ENCODE data around the gene ELMO1.

ELMO1 gene

DNA sequence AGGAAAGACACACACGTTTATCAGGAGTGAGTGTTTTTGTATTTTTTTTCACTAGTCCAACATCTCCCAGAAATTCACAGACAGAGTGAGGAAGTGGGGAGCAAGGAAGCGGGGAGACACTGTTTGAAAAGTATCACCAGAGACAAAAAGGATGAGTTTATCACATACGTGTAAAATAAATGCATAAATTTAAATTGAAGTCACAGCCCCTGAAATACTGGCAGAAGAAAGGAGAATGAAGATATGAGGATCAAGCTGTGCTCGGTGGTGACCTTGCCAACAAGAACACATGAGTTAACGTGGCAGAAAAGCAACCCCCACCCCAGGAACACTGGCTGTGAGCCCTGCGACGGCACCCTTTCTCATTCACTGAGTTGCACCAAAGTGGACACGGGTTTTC lies 407.2 kb downstream of the ELMO1 start:
- DNase-seq, result no peak

DNA sequence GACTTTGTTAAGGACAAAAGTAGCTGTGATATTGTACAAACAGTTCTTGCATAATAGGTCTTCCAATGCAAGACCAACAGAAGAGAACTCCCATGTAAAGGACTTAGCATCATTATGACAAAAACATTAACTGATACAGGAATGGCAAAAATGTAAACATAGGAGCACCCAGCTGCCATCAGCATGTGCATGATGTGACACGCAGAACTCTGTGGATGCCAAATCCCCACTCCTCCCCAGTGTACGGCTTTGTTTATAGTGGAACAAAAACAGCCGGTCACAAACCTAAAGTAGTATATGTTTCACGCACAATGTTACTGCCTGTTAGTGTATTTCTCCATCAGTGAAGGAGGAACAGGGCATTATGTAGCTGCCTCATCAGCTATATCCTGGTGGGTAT lies 408.3 kb downstream of the ELMO1 start:
- DNase-seq, result peak; percentile 20

DNA sequence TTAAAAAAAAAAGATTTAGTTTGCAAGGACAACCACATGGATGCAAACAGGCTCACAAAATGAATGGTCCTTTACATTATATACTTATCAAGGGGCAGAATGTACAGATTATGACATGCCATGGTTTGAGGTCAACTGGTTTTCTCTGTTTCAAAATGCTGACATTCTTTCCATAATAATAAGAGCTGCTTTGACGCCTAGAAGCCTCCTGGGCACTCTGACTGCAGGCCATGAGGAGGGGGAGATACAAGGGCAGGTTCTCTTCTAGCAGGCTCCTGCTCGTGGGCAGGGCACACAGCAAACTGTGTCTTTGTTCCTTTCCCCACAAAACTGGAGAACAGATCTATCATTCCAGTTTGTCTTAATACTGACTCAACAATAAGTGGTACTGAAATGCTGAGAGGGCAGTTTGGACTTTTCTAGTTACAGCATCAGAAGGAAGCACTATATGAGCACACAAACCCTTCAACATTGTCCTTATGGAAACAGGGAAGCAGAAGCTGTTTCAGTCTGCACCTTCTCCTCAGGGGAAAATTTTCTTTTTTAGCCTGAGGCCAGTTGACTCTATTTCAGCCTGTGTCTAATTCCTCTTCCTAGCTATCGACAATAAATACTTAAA lies 409.4 kb downstream of the ELMO1 start:
- no peak for DNase-seq

DNA sequence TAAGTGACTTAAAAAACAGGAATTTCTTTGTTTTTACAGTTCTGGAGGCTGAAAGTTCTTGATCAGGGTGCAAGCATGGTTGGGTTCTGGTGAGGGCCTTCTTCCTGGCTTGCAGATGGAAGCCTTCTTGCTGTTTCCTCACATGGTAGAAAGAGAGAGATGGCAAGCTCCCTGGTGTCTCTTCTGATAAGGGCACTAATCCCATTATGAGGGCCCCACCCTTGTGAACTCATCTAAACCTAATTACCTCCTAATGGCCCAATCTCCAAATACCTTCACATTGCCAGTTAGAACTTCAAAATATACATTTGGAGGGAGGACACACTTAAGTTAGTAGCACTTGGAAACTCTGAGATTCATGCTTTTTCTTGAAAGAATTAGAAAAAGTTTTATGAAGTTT lies 410.0 kb downstream of the ELMO1 start:
- no peak for DNase-seq

DNA sequence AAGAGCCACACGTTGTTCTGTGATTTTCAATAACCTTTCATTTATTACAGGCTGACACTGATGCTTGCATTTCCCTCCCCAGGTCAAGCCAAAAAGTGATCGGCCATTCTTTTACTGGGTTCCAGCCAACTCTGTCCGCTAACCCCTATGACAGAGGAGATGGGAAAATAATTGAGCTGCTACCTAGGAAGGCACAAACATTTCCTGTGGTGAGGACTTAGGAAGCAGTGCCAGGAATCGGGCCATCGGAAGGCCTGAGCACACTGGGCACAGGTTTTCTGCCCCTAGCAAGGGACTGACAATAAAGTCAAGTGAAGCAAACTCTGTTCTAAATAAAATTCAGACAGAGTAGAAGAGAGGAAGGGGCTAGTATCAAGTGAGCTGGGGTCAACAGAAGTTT lies 411.4 kb downstream of the ELMO1 start:
- DNase-seq, result no peak

DNA sequence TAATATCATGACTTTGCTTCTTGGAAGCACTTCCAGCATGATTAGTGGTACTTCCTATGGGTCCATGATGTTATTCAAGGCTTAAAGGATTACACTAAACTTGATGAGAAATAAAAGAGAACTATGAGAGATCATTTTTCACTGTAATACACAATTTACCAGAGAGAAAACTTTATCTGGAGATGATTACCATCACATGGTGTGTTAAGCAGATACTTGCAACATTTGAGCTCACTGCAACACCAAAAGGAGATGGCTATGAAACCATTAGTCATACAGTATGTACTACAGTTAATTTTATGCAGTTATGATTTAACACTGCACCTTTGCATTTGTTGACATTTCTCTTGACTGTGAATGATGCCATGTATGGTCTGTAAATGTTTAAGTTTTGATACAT lies 413.0 kb downstream of the ELMO1 start:
- no peak for DNase-seq

DNA sequence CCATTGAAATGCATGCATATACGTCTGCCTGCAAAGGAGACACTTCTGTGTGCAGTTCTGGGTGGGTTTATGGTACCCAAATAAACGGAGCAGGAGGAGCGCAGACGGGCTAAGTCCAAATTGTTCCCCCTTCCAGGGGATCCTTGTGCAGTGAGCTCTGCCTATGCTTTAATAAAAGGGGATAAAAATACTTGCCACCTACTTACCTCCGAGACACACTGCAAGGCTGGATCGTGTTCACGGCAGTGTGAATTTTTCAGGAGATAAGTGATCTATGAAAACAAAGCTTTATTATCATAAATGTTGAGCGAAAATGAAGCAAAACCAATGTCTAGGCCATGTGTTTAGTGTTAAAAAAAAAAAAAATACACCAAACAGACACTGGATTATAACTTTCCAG lies 415.5 kb downstream of the ELMO1 start:
- no peak for DNase-seq

DNA sequence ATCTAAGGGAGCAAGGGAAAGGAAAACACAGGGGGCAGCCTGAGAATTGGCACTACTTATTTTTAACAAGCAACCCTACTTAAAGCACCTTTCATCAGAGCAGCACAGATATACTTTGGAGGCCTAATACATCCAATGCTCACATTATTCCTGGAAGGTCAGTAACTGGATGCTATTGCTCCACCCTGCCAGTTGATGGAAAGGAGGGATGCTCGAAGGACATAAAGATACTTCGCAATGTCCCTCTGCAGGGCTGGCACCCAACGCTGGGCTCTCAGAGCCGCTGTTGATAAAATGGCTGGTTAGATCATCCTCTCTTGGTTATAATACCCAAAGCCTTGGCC lies 416.4 kb downstream of the ELMO1 start:
- no peak for DNase-seq

DNA sequence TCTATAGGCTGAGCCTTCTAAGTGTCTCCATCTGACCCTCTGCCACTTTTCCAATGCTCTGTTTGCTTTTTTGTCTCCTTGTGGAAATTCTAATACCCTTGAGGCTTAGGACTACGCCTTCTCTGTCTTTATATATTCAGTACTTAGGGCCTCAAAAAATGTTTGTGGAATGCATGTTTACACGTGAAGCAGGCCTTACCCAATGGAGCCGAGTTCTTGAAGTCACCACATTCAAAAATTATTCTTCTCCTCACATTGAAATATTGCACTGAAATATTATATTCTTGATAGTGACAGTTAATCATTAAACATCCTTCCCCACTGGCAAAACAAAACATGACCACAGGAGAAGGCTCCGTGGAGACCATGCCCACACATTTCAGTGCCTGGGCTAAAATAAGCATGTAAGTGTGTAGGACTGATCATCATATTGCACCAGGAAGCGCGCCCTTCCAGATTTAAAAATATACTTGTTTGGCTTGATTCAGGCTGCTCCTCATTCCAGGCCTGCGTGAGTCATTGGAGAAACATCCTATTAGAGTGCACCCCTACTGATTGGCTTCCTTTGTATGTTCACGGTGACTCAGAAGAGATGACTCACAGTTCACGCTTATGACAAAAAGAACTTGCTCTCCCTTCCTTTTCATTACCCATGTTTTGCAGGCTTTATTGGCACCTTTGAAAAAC lies 416.9 kb downstream of the ELMO1 start:
- DNase-seq, result peak; percentile 99

DNA sequence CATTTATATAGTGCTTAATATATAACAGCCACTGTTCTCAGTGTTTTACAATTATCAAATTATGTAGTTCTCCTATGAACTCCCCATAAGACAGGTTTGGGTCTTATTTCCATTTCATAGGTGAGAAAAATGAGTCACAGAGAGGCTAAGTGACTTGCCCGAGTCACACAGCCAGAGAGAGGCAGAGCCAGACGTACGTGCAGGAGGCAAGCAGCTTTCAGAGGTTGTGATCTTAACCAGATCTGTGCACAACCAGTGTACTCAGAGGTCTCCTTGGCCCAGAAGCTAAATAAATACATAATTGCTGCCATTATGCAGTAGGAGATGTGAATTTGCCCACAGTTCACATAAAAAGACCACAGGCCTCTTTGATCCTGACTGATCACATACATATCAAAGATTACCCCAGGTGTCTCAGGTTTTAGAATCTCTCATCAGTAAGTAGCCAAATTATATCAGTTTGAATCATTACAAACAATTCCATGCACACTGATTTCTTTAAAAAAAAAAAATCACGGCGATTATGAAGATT lies 419.7 kb downstream of the ELMO1 start:
- DNase-seq, result no peak

DNA sequence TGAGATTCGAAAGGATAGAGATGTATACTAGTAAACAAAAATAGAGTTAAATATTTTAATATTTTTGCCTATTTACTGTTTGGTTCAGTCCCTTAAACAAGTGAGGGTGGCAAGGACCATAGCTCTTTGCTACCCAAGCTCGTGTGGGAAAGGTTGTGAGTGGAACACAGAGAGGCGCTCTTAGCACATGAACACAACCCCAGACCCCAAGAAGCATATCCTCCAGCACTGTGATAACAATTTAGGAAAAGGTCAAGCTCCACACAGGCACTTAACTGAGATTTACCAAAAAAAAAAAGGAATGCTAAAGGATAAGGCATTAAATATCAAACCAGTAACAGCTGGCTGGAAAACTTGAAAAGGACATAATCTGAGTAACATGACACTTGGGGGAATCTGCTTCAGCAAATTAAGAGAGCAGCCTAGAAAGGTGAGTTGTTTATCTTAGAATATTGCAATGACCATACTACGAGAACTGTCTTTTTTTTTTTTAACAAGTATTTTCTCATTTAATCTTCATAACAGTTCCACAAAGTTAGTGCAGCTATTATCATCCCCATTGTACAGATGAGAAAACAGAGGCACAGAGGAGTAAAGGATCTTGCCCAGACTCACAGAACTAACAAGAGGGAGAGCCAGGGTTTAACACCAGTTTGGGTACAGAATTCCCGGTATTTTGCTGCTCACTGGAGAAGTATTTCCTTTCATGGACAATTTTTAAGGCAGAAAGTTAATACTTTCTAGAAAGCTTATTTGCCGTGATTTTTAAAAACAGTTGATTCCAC lies 420.9 kb downstream of the ELMO1 start:
- no peak for DNase-seq

DNA sequence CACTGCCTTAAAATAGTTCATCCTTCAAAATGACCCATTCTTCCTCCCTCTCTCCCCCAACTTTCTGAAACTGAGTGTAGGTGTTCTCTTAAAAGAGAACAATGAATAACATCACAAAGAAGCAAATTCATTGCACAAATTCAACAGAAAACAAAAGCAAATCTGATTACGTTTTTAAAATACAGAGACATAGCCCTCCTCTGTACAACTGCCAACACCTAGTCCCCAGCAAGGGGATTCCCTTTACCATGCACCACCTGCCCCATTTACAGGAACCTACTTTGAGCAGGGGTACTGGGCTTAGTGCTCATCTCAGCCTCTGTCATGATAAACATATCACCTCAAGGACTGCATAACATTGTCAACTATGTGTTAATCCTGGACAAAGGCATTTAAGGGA lies 421.6 kb downstream of the ELMO1 start:
- DNase-seq, result no peak

DNA sequence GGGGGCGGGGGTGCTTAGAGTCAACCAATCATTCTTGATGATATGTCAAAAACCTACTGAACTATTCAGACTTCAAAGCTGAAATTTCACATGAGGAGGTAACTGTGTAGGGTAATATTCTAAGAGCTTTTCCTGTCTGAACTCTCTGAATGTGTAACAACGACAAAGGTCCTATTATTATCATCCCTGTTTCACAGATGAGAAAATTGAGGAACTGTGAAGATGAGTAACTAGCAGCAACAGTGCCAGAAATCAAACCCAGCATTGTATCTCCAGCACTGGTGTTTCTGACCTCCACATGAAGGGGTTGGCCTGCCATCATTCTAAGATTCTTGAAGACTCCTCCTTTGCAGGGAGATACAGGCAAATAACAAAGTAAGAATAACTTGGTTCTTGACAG lies 429.7 kb downstream of the ELMO1 start:
- no peak for DNase-seq

DNA sequence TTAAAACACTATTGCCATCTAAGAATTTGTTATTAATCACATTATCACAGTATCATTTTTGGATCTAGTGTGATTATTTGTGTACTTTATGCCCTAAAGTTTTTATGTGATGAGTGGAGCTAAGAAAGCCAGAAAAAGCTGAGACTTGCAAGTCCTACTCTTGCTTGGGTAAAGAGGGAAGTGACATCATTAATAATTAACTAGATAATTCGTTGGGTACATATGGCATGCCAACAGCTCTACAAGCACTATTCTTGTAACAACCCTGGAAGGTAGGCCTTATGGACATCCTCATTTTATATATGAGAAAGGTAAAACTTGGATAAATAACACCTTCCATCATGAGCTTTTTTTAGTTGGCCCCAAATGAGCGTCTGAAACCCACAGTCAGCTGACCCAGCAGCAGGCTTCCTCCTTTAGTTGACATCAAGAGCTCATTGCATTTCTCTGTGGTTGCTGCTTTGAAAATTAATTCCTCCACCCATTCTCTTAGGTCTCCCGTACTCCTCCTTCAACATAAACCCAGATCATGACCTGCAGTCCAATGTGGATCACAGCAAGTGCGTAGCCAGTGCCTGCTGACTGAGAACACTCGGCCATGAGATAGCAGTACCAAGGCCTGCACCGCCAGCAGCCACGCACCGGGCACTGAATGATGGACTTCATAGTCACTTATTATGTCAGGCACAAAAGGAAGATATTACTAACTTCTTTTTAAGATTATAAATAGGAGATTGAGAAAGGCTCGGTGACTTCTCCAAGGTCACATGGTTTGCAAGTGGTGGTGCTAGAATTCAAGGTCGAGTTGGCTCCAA lies 432.4 kb downstream of the ELMO1 start:
- no peak for DNase-seq

DNA sequence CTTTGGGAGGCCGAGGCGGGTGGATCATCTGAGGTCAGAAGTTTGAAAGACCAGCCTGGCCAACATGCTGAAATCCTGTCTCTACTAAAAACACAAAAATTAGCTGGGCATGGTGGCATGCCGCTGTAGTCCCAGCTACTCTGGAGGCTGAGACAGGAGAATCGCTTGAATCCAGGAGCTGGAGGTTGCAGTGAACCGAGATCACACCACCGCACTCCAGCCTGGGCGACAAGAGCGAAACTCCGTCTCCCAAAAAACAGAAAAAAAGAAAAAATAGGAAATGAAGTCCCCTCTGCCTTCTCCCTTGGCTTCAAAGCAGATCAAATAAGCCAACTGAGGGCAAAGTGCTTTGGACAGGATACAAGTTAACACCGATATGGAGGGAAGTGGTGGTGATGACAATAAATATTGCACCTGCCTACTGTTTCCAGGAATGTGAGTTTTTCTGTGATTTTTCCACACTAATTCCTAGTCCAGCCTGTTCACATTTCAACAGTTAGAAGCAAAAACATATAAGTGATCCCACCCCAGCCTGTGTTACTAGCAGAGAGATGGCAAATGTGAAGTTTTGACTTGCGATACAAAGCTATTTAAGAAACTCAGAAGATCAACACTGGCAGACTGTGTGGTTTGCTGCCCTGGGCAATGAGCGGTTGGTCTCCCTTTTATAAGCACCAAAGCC lies 433.2 kb downstream of the ELMO1 start:
- no peak for DNase-seq

DNA sequence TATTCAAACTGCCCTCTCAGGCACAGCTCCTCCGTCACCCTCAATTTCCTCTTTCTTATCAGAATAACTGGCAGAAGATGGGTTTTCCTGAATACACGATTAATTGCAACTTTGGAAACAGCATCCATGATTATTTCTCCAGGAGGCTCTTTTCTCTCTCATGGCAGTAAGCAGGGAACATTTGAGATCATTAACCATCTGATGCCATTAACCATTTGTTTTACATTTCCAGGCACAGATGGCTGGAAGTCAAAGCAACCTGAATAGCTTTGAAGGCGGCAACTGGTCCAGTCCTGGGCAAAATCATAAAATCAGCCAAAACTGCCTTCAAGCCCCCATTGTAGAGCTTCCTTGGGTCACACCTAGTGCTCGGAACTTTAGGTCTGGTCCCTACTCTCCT lies 434.9 kb downstream of the ELMO1 start:
- no peak for DNase-seq

DNA sequence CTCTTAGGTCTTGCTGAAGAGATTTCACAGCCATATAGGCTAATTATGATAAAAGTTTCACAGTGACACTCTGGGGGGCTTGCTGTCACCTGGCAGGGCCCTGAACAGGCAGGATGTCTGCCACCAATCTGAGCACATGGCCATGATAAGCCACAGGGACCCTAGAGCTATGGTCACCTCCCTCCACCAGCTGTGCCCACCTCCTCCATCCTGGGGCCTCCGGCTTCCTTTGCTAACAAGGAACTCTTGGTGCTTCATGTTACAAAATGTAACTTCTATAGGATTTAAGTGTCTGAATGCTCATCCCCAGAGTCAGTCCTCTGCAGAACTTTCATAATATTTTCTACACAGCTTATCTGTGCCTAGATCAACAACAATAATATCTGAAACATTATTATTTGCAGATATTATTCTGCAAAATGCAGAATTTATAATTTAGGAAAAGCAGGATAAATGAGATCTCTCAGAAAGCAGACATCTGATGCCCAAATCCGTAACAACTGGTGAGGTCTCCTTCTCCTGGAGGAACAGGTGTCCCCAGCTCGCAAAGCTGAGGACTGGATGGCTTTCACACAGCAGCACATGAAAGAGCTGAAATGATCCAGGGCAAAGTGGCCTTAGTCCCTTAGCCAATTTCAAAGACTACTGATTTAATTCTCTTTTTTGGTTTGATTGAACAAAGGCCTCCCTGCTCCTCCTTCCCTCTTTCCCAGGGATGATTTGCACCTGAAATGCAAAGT lies 437.3 kb downstream of the ELMO1 start:
- DNase-seq, result no peak

DNA sequence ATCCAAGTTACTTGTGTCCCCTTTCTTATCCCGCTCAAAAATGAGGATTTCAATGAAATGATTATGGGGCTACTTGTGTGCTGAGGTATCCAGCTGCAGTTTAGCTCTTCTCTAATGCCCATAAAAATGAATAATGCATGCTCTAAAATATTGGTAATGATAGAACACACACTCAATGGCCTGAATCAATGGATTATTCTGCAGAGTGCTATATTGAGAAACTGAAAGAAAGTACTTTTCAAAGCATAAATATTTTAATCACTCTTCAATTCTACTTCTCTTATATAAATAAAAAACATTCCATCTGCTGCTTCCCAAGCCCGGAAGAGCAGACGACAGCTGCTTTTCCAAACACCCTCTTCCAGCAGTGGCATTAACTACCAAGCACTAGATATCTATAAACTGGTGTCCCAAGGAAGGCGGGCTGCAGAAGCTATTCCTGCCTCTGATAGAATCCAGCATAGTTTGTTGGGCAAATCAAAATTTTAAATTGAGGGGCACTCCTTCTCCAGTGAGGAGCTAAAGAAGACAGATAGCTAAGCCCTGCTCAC lies 439.5 kb downstream of the ELMO1 start:
- DNase-seq, result no peak

DNA sequence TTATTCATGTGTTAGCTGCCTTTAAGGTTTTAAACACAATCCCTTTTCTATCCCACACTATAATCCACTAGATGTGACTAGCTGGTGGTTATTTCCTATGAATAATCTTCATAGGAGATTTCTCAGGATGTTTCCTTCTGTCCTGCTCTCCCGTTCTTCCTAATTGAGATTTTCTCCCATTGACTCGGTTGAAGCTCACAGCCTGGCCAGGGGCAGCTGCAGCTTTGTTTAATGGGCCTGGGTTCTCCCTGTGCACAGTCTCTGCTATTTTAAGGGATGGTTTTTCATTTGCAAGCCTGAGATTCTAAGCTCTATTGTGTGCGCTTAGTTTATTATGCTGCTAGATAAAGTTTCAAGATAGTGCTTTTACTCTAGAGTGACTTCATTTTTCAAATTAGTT lies 441.0 kb downstream of the ELMO1 start:
- DNase-seq, result no peak

DNA sequence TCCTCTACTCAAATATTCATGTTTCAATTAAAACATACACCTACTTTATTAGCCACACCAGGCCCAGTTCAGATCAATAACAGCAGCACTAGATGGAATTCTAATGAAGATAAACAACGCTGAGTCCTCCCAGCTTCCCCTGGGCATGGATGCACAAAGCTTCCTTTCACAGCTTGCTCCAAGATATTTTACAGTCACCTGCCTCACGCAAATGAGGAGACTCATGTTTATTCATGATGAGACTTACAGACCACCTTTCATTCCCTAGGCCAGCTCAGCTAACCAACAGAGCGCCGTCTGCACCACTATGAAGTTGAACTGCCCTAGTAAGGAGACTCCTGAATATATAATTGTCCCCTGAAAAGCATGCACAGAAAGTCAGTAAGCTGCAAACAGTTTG lies 441.4 kb downstream of the ELMO1 start:
- DNase-seq, result no peak

DNA sequence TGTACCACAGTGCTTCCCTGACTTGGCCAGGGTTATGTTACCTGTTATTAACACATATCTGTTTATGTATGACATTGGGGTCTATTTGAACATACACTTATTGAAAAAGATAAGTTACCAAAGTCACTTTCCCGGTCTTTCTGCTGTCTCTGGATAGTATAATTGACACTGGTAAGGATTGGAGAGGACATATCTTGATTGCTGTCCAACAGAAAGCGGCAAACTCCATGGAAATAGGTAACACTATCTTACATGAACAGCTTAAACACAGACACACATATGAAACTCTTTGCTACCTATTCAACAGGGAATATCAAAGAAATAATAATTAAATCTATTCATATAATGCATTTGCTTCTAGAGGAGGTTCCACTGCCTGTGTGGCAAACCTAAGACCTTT lies 441.9 kb downstream of the ELMO1 start:
- no peak for DNase-seq

Data from fibroblast of skin of scalp (primary cell).